Stomach (tissue), 4 donors: Measurements from ENCODE around the gene STRADA.

Experiments used
- CTCF ChIP-seq, 7 experiments: fragments of 450-650 bp in 4 of 7; fragments of 200-600 bp in 3 of 7; sonication (generic) in 3 of 7; IDR thresholded peaks; one replicate each; pipeline ENCODE4 v1.5.1; 2016 to 2019; ENCODE audit warnings: antibody characterized with exemption in 7 of 7, control low read depth in 2 of 7, mild to moderate bottlenecking in 1 of 7
- EP300 ChIP-seq: sonication (generic); formaldehyde crosslinking; IDR thresholded peaks from one replicate; pipeline ENCODE4 v1.6.1; 2017; ENCODE audit warnings: antibody characterized with exemption
- POLR2A ChIP-seq, 4 donors: fragments of 450-650 bp; IDR thresholded peaks; one replicate each; pipeline ENCODE4 v1.6.1; 2016; ENCODE audit warnings: antibody characterized with exemption in 4 of 4, control low read depth in 2 of 4, mild to moderate bottlenecking in 1 of 4, moderate library complexity in 1 of 4
- POLR2AphosphoS5 ChIP-seq, 3 donors: sonication (generic); formaldehyde crosslinking; IDR thresholded peaks; one replicate each; pipeline ENCODE4 v1.6.1; 2016; ENCODE audit warnings: antibody characterized with exemption in 3 of 3

- TF ChIP-seq POLR2A (IDR thresholded peaks at IDR 0.05) (no peak), POLR2AphosphoS5 (IDR thresholded peaks at IDR 0.05) (no peak), CTCF (IDR thresholded peaks at IDR 0.05) (no peak), EP300 (no peak)
These were observed 524 bp downstream of the STRADA start for GRCh38 chr17:63741143-63741407.
